Subcutaneous abdominal adipose tissue (tissue), 5 donors: ENCODE results near the gene MRPL53.

Experiments used
- H3K27ac ChIP-seq: one replicate; pipeline ENCODE4 v1.7.0; 2013; ENCODE audit warnings: low read depth, mild to moderate bottlenecking, inconsistent platforms, low read length, moderate library complexity
- H3K27me3 ChIP-seq, 5 donors: one replicate each; pipeline ENCODE4 v1.7.0; 2013; ENCODE audit warnings: low read length in 5 of 5, inconsistent platforms in 1 of 5; ENCODE audit not compliant: control insufficient read depth in 5 of 5, insufficient read depth in 4 of 5
- H3K36me3 ChIP-seq, 5 donors: one replicate each; pipeline ENCODE4 v1.7.0; 2013; ENCODE audit warnings: low read length in 5 of 5; ENCODE audit not compliant: control insufficient read depth in 5 of 5, insufficient read depth in 5 of 5
- H3K4me1 ChIP-seq, 5 donors: one replicate each; pipeline ENCODE4 v1.7.0; 2013; ENCODE audit warnings: low read length in 5 of 5, mild to moderate bottlenecking in 3 of 5, moderate library complexity in 1 of 5; ENCODE audit not compliant: control insufficient read depth in 5 of 5, insufficient read depth in 5 of 5
- H3K4me3 ChIP-seq, 5 donors: one replicate each; pipeline ENCODE4 v1.7.0; 2013; ENCODE audit warnings: low read length in 5 of 5, low read depth in 1 of 5
- H3K9ac ChIP-seq, 5 donors: one replicate each; pipeline ENCODE4 v1.7.0; 2013; ENCODE audit warnings: low read length in 5 of 5, mild to moderate bottlenecking in 4 of 5, moderate library complexity in 3 of 5
- H3K9me3 ChIP-seq, 5 donors: one replicate each; pipeline ENCODE4 v1.7.0; 2013; ENCODE audit warnings: low read length in 5 of 5; ENCODE audit not compliant: control insufficient read depth in 5 of 5
- donor health status: healthy.
- donor health status: healthy.
- donor health status: healthy.
- donor health status: healthy.
- donor health status: healthy.

Gene MRPL53

GRCh38 chr2:74428675-74429074, 43.8 kb downstream of the MRPL53 start:
- no peak overlapping the region for H3K9ac ChIP-seq
- no peaks in the 10 kb centered on the region for H3K27me3 ChIP-seq
- no peak overlapping the region for H3K4me3 ChIP-seq
- H3K4me1 ChIP-seq = no peaks in the 10 kb centered on the region
- no peaks in the 10 kb centered on the region for H3K9me3 ChIP-seq
- H3K36me3 ChIP-seq = peaks cover 3 to 76% (median 64%) of the 10 kb centered on the region in 5 donors
- H3K27ac ChIP-seq = no peak overlapping the region

- no peak overlapping the region for H3K27ac ChIP-seq
- no peaks in the 10 kb centered on the region for H3K9me3 ChIP-seq
- H3K36me3 ChIP-seq = peaks cover 3 to 75% (median 64%) of the 10 kb centered on the region in 5 donors
- no peaks in the 10 kb centered on the region for H3K4me1 ChIP-seq
- H3K4me3 ChIP-seq = no peak overlapping the region
- H3K9ac ChIP-seq = no peak overlapping the region
- no peaks in the 10 kb centered on the region for H3K27me3 ChIP-seq
These were observed 44.9 kb downstream of the MRPL53 start for GRCh38 chr2:74427551-74427950.

GRCh38 chr2:74426181-74426758, 46.2 kb downstream of the MRPL53 start:
- peaks cover 0 to 64% (median 51%) of the 10 kb centered on the region in 5 donors for H3K36me3 ChIP-seq

GRCh38 chr2:74425523-74425922, 47.0 kb downstream of the MRPL53 start:
- Histone ChIP-seq H3K4me1 (peaks cover 0 to 17% (median 15%) of the 10 kb centered on the region in 5 donors), H3K9me3 (no peaks in the 10 kb centered on the region), H3K27ac (no peak overlapping the region), H3K27me3 (peaks cover 0 to 9% (median 4%) of the 10 kb centered on the region in 5 donors), H3K36me3 (peaks cover 0 to 56% (median 45%) of the 10 kb centered on the region in 5 donors), H3K4me3 (no peak overlapping the region), H3K9ac (no peak overlapping the region)

More at GRCh38 chr2:74426181-74426758, 46.2 kb downstream of the MRPL53 start:
- no peaks in the 10 kb centered on the region for H3K9me3 ChIP-seq
- H3K27me3 ChIP-seq = peaks cover 0 to 9% (median 4%) of the 10 kb centered on the region in 5 donors
- no peak overlapping the region for H3K4me3 ChIP-seq
- H3K4me1 ChIP-seq = peaks cover 0 to 11% (median 10%) of the 10 kb centered on the region in 5 donors
- H3K9ac ChIP-seq = no peak overlapping the region
- no peak overlapping the region for H3K27ac ChIP-seq

- Histone ChIP-seq H3K4me1 (peaks cover 0 to 17% (median 15%) of the 10 kb centered on the region in 5 donors), H3K27ac (no peak overlapping the region), H3K4me3 (no peak overlapping the region), H3K36me3 (peaks cover 0 to 51% (median 40%) of the 10 kb centered on the region in 5 donors), H3K9me3 (no peaks in the 10 kb centered on the region), H3K9ac (no peak overlapping the region), H3K27me3 (peaks cover 0 to 9% (median 4%) of the 10 kb centered on the region in 5 donors)
These were observed 47.5 kb downstream of the MRPL53 start for GRCh38 chr2:74424995-74425406.

GRCh38 chr2:74424139-74424992, 48.1 kb downstream of the MRPL53 start:
- peaks cover 0 to 44% (median 34%) of the 10 kb centered on the region in 5 donors for H3K36me3 ChIP-seq
- no peak overlapping the region for H3K27ac ChIP-seq
- H3K4me3 ChIP-seq = no peak overlapping the region

GRCh38 chr2:74423231-74424095, 49.0 kb downstream of the MRPL53 start:
- H3K9ac ChIP-seq = no peak overlapping the region

More at GRCh38 chr2:74424139-74424992, 48.1 kb downstream of the MRPL53 start:
- Histone ChIP-seq H3K4me1 (peaks cover 0 to 17% (median 15%) of the 10 kb centered on the region in 5 donors), H3K27me3 (peaks cover 0 to 9% (median 4%) of the 10 kb centered on the region in 5 donors), H3K9ac (no peak overlapping the region), H3K9me3 (no peaks in the 10 kb centered on the region)

More at GRCh38 chr2:74423231-74424095, 49.0 kb downstream of the MRPL53 start:
- Histone ChIP-seq H3K27me3 (peaks cover 0 to 9% (median 4%) of the 10 kb centered on the region in 5 donors), H3K9me3 (no peaks in the 10 kb centered on the region), H3K36me3 (peaks cover 0 to 35% (median 25%) of the 10 kb centered on the region in 5 donors), H3K27ac (no peak overlapping the region), H3K4me1 (peaks cover 0 to 17% (median 15%) of the 10 kb centered on the region in 5 donors), H3K4me3 (no peak overlapping the region)
